ENCODE results near the gene ADGRB2. TPM values are rescaled to one million over a fixed set of nuclear protein-coding genes. Genes with fewer than 3 reads are reported as not detected.

Gene ADGRB2
- polyA plus RNA-seq, 1 donor, result 17.6 TPM

DNA sequence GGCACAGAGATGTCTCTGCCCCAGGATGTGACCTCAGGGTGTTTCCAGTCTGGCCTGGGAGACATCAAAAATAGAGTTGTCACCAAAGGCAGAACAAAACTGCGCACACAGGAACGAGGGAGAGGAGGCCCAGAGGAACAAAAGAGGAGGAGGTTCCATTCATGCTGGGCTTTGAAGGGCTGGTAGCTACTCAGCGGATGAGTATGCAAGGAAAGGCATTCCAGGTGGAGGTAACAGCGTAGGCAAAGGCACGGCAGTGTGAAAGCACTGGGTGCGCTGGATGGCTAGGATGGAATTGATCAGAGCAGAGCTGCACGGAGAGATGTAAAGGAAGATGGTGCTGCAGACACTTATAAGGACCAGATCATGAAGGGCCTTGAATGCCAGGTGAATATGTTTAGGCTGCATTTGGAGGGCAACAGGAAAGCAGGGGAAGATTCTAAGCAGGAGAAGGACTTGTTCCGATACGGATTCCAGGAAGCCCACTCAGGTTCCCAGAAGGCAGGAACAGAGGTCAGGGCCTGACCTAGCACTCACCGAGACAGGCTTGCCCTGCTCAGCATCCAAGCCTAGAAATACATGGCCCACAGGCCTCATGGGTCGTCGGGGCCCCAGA, 66.7 kb downstream of the ADGRB2 start:
- DNase-seq, result no peak

GRCh38 chr1:31696242-31696641, 67.9 kb downstream of the ADGRB2 start:
- no peak for DNase-seq

DNA sequence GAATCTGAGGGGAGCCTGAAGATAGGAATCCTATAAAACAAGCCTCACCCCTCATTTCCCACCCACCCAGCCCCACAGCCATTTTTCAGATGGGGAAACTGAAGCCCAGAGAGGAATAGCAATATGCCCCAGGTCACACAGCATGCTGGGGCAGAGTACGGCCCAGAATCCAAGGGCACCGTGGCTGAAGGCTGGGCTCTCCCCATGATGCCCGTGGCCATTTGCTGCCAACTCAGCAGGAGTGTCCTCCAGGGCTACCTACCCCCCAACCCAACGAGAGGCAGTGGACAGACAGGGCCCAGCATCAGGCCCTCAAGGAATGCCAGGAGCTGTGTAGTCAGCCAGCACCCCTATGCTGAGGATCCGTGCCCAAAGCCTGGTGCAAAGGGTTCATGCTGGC, 68.8 kb downstream of the ADGRB2 start:
- no peak for DNase-seq

DNA sequence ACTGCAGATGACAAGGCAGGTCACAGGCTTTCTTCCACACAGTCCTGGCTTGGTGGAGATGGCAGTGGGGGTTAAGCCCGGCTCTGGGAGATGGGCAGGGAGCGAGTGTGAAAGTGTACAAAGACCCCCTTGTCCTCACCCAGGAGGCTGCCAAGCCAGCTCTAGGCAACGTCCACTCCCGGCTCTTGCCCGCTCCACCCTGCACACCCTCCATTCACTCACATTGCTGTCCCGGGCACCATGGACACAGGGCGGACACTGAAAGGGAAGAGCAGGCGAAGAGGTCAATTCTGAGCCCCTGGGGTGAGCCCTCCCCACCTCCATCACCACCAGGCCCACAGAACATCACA, 69.2 kb downstream of the ADGRB2 start:
- no peak for DNase-seq

- DNase-seq, result no peak
These were observed 69.8 kb downstream of the ADGRB2 start for GRCh38 chr1:31694069-31694963.

DNA sequence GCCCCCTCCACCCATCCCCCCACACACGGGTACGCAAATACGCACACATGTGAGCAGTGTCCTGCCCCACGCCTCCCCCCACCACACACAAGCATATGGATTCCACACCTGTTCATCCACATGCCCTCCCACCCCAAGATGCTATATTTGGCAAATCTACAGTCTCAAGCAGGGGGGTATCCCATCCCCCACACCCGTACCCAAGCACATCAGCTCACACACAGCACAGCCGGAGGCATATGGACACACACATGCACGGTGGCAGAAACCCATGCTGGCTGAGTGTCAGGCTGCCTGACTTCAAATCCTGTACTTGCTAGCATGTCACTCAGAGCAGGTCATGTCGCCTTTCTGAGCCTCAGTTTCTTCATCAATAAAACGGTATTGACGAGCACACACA, 70.9 kb downstream of the ADGRB2 start:
- DNase-seq, result no peak

- DNase-seq, result no peak
These were observed 72.2 kb downstream of the ADGRB2 start for GRCh38 chr1:31691951-31692350.

DNA sequence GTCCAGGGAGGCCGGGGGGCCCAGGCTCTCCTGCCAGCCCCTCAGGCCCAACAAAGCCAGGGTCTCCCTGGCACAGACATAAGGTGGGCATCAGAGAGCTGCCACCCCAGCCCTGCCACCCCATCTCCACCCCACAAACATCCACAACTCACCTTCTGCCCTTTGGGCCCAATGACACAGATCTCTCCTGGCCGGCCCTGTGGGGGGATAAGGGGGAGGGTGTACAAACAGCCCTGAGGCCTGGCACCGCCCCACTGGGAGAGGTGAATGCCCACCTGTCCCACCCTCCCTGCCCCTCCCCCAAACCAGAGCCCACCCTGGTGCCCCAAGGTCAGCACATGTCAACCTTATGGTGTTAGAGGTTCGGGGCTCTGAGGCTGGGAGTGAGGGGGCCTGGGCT, 72.7 kb downstream of the ADGRB2 start:
- DNase-seq, result no peak

- no peak for DNase-seq
These were observed 73.2 kb downstream of the ADGRB2 start for GRCh38 chr1:31690921-31691320.

DNA sequence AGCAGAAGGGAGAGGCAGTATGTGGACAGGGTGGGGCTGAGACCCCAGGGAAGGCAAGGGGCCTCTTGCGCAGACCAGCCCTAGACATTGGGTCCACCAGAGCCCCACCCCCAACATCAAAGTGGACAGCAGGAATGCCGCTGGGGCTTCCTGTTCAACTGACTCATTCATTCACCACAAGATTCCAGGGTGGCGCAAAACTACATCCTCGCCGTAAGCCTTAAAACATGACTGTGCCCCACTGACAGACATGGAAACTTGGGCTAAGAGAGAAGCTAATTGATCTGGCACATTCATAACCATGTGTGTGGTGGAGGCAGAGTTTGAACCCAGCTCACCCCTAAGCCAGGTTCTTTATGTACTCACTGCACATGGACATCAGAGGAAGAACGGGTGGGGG, 74.3 kb downstream of the ADGRB2 start:
- DNase-seq, result no peak

- no peak for DNase-seq
These were observed 74.8 kb downstream of the ADGRB2 start for GRCh38 chr1:31689379-31689778.

- DNase-seq, result no peak
These were observed 75.8 kb downstream of the ADGRB2 start for GRCh38 chr1:31688233-31688918.

- DNase-seq, result no peak
These were observed 76.5 kb downstream of the ADGRB2 start for GRCh38 chr1:31687601-31688000.

DNA sequence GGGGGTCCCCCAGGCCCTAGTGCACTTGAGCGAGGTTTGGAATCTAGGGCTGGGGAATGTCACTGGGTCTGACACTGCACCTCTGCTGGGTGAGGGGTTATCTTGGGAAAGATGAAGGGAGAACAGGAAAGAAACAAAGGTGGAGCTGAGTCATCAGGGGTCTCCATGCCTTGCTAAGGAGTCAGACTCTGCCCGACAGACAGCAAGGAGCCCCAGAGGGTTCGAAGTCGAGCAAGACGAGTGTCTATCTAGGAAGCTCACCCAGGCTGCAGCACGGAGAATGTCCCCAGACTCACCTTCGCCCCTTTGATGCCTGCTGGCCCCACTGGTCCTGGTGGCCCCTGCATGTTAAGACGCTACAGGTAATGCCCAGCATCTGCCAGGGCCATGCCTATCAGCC, 78.3 kb downstream of the ADGRB2 start:
- DNase-seq, result no peak

DNA sequence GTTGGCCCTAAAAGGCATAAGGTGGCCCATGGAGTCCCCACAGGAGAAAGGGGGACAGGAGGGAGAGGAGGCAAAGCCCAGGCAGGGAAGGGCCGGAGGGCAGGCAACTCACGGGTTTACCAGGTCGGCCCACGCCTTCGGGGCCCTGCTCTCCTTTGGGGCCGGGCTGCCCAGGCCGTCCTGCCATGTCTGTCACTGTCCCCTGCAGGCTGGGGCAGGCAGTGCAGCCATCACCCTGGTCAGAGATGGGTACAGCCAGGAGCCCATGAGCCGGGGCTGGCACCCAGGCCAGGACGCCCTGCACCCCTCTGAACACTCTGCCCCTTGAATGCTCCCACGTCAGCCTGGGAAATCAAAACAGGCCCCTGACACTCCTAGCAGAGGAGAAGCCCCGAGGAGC, 80.1 kb downstream of the ADGRB2 start:
- DNase-seq, result no peak

DNA sequence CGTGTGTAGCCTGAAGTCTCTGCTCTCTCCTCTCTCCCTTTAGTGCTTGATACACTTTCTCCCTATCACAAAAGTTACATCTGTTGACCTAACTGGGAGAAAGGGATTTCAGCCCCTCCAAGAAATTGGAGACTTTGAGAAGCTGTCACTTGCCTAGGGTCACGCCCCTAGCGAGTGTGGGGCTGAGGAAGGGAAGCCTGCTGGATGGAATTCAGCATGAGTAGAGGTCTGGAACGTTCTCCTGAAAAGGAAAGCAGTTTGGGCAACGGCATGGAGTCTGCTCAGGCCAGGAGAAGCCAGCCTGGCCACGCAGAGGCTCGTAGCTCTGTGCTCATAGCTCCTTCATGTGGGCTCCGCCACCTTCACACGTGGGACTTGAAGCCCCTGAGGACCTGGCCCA, 82.7 kb downstream of the ADGRB2 start:
- DNase-seq, result no peak

- no peak for DNase-seq
These were observed 84.4 kb downstream of the ADGRB2 start for GRCh38 chr1:31679676-31680230.

DNA sequence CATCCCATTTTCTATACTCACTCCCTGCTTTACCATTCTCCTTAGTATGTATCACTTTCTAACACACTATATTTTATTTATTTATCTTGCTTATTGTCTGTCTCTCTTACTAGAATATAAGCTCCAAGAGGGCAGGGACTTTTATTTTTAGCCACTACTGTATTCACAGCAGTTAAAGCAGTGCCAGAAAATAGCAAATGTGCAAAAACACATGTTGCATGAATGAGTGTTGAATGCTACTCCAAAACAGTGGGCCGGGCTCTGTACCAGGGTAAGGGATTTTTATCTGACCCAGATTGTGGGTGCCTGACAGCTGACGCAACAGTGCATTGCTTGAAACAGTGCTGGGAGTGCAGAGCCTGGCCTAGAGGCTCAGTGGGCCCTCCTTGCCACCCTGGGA, 85.0 kb downstream of the ADGRB2 start:
- DNase-seq, result no peak

DNA sequence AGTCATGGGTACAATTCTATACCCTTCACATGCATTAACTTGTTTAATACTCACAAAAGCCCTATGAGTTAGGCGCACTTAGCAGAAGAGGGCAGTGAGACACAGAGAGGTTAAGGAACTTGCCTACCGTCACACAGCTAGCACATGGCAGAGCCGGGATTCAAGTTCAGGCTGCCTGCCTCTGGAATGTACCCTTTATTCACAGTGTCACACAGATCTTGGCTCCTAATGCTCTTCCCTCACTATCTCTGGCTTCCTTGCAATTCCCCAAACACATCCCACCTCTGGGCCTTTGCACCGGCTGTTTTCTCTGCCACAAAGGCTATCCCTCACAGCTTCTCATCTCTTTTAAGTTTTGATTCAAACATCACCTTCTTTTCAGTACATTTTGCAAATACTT, 85.5 kb downstream of the ADGRB2 start:
- DNase-seq, result no peak

DNA sequence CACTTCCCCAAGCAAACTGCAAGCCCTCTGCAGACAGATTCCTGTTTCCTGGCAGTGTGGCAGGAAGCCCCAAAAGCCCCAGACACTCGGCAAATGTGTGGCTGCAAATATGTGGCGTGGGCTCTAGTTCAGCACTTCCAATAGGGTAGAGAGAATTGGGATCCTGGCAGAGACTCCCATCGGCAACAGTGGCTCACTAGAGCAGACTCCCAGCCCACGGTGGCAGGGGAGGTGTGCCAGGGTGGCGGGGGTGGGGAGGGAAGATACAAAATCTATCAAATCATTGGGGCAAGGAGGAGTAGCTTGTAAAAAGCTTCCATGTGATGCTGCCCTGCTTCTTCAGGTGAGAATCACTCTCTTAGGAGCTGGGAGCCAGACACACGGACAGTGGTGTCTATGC, 86.2 kb downstream of the ADGRB2 start:
- DNase-seq, result no peak

DNA sequence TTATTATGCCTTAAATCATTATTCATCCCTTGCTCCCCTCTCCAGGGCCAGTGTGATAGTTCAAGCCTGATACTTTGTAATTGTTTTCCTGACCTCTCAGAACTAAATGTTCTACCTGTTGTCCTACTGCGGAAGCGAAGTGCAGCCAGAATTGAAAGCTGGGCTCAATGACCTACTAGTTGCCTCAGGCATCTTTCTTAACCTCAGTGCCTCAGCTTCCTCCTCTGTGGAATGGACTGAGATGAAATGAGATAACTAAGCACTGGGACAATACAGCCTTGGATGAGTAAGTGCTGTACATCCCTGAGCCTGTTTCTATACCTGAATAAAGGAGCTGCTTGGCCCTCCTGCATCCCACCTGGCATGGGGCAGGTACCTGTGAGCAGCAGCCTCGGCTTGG, 86.7 kb downstream of the ADGRB2 start:
- no peak for DNase-seq
